ENCODE data around the gene ZBTB20. TPM values are rescaled to one million over a fixed set of nuclear protein-coding genes. Genes with fewer than 3 reads are reported as not detected.

ZBTB20 gene
- total and polyA plus RNA-seq, 10 of the 15 experiments (the other 5 are each of a cell fraction or from before 2014, with no cell fraction given), result 0.20 to 5.5 (median 2.2) TPM

- POLR2A ChIA-PET, result no interaction called here
- SMC1A ChIA-PET (ENCODE audit: uncharacterized antibody, unreplicated experiment), result no interaction called here
- Histone ChIP-seq H3K79me2 (ENCODE audit: control insufficient read depth, insufficient read depth, low read length) (no peaks in the 10 kb centered on the region), H3K4me2 (ENCODE audit: control insufficient read depth, insufficient read depth) (no peak overlapping the region), H3K9ac (ENCODE audit: control insufficient read depth, insufficient read depth, low read length) (no peak overlapping the region), H3K27ac (ENCODE audit: control insufficient read depth, insufficient read depth) (no peak overlapping the region), H3K4me3 (no peak overlapping the region), H3K36me3 (ENCODE audit: control insufficient read depth in 2 of 2, insufficient read depth in 2 of 2, low read length in 1 of 2) (no peaks in the 10 kb centered on the region), H3K4me1 (ENCODE audit: control insufficient read depth, insufficient read depth, low read length) (no peaks in the 10 kb centered on the region), H3K27me3 (replicated peaks in 1 of 2; ENCODE audit: control insufficient read depth in 2 of 2, insufficient read depth in 2 of 2, low read length in 1 of 2) (no peaks in the 10 kb centered on the region), H4K20me1 (ENCODE audit: control insufficient read depth, insufficient read depth) (no peaks in the 10 kb centered on the region), H2AFZ (ENCODE audit: control insufficient read depth, low read depth, low read length) (no peak overlapping the region), H3K9me3 (replicated peaks; ENCODE audit: control insufficient read depth, insufficient read depth, low read length) (no peaks in the 10 kb centered on the region)
- TF ChIP-seq PML (IDR thresholded peaks at IDR 0.05; ENCODE audit: low read length) (no peak), POLR2A (IDR thresholded peaks at IDR 0.05; ENCODE audit: low read depth, low read length) (no peak), FOXM1 (IDR thresholded peaks at IDR 0.05; ENCODE audit: low read depth, low read length) (no peak), TBL1XR1 (IDR thresholded peaks at IDR 0.05; ENCODE audit: low read depth, low read length) (no peak), SP1 (IDR thresholded peaks at IDR 0.05; ENCODE audit: low read depth, low read length) (no peak)
- ATAC-seq (no peak), FAIRE-seq (no peak), DNase-seq (ENCODE audit: low read depth, low spot score) (no peak)
- BruUV-seq (replicated peaks), result no TSS peak
- in situ Hi-C loops (cut with MboI), result no loop called here
- 23% methylated on average over 1 of the region's 1 CpG for WGBS (ENCODE audit: insufficient coverage, insufficient replicate concordance, low lambda C conversion rate, missing lambda C conversion rate)
- CTCF ChIA-PET, result no interaction called here
- intact Hi-C loops (cut with micrococcal nuclease; ENCODE audit: unreplicated experiment), result no loop called here
- RAD21 ChIA-PET (ENCODE audit: unreplicated experiment), result no interaction called here
Measured at GRCh38 chr3:114608293-114608692, 538.8 kb downstream of the ZBTB20 start.

- RAD21 ChIA-PET (ENCODE audit: unreplicated experiment), result no interaction called here
- 49% methylated on average over 2 of the region's 2 CpGs for WGBS (ENCODE audit: insufficient coverage, insufficient replicate concordance, low lambda C conversion rate, missing lambda C conversion rate)
- Histone ChIP-seq H3K9ac (ENCODE audit: control insufficient read depth, insufficient read depth, low read length) (no peak overlapping the region), H3K27me3 (replicated peaks in 1 of 2; ENCODE audit: control insufficient read depth in 2 of 2, insufficient read depth in 2 of 2, low read length in 1 of 2) (no peaks in the 10 kb centered on the region), H4K20me1 (ENCODE audit: control insufficient read depth, insufficient read depth) (no peaks in the 10 kb centered on the region), H2AFZ (ENCODE audit: control insufficient read depth, low read depth, low read length) (no peak overlapping the region), H3K27ac (ENCODE audit: control insufficient read depth, insufficient read depth) (no peak overlapping the region), H3K79me2 (ENCODE audit: control insufficient read depth, insufficient read depth, low read length) (no peaks in the 10 kb centered on the region), H3K36me3 (ENCODE audit: control insufficient read depth in 2 of 2, insufficient read depth in 2 of 2, low read length in 1 of 2) (no peaks in the 10 kb centered on the region), H3K9me3 (replicated peaks; ENCODE audit: control insufficient read depth, insufficient read depth, low read length) (no peaks in the 10 kb centered on the region), H3K4me2 (ENCODE audit: control insufficient read depth, insufficient read depth) (no peak overlapping the region), H3K4me1 (ENCODE audit: control insufficient read depth, insufficient read depth, low read length) (no peaks in the 10 kb centered on the region), H3K4me3 (no peak overlapping the region)
- FAIRE-seq, result no peak
- intact Hi-C loops (cut with micrococcal nuclease; ENCODE audit: unreplicated experiment), result no loop called here
- in situ Hi-C loops (cut with MboI), result no loop called here
- TF ChIP-seq NFIC (IDR thresholded peaks at IDR 0.05; ENCODE audit: low read depth, low read length) (no peak), E2F8 (IDR thresholded peaks at IDR 0.05; ENCODE audit: low read depth, partially characterized antibody) (no peak), IRF5 (IDR thresholded peaks at IDR 0.05; ENCODE audit: borderline replicate concordance) (no peak), POLR2AphosphoS2 (IDR thresholded peaks at IDR 0.05; ENCODE audit: low read depth, low read length) (no peak), BMI1 (IDR thresholded peaks at IDR 0.05; ENCODE audit: borderline replicate concordance) (no peak)
- SMC1A ChIA-PET (ENCODE audit: uncharacterized antibody, unreplicated experiment), result no interaction called here
- CTCF ChIA-PET, result interaction anchor here (1.0 kb wide), 1 partner anchor 315 kb away, joined by 3 read pairs; no protein-coding TSS in a partner anchor
- no TSS peak for BruUV-seq (replicated peaks)
- no peak for DNase-seq (ENCODE audit: low read depth, low spot score)
- ATAC-seq, result no peak
- POLR2A ChIA-PET, result no interaction called here
Measured at GRCh38 chr3:114606336-114606735, 540.8 kb downstream of the ZBTB20 start.
